ENCODE data around the gene ZNF554. TPM values are rescaled to one million over a fixed set of nuclear protein-coding genes. Genes with fewer than 3 reads are reported as not detected.

Gene ZNF554
- total RNA-seq, 2 donors from 2014 or later: 4.3 to 4.5 TPM

- Mint-ChIP-seq H3K36me3 (ENCODE audit: insufficient read depth in 2 of 2) (peaks cover 11 to 19% of the 10 kb centered on the region in 2 donors), H3K27me3 (ENCODE audit: low read depth) (no peaks in the 10 kb centered on the region), H3K9me3 (peaks cover 5 to 15% of the 10 kb centered on the region in 2 donors), H3K27ac (peak within 1 kb of the TSS; percentile 86), H3K4me3 (peak within 1 kb of the TSS; percentile 94 to 97), H3K4me1 (ENCODE audit: low read depth) (peaks cover 13% of the 10 kb centered on the region)
- DNase-seq (peak; percentile 97 to 98), ATAC-seq (replicated peaks in 1 of 2) (peak; percentile 99)
Measured at GRCh38 chr19:2840794-2841791, 21.4 kb downstream of the ZNF554 start, which contains the start of gene ZNF555. ZNF555 (plus strand) TSS chr19:2841475; CDS start chr19:2841573, 98 bp downstream.

- peak; percentile 27 to 34 for DNase-seq
Measured at GRCh38 chr19:2841855-2842574, 22.3 kb downstream of the ZNF554 start.

GRCh38 chr19:2845107-2845506 is 25.4 kb downstream of the ZNF554 start:
- Mint-ChIP-seq H3K4me3 (no peak overlapping the region), H3K27ac (no peak overlapping the region), H3K4me1 (ENCODE audit: low read depth) (peaks cover 21% of the 10 kb centered on the region), H3K9me3 (peaks cover 5 to 6% of the 10 kb centered on the region in 2 donors), H3K27me3 (ENCODE audit: low read depth) (no peaks in the 10 kb centered on the region), H3K36me3 (ENCODE audit: insufficient read depth in 2 of 2) (peaks cover 4 to 7% of the 10 kb centered on the region in 2 donors)
- ATAC-seq (replicated peaks in 1 of 2) (no peak), DNase-seq (no peak)

More at GRCh38 chr19:2841855-2842574, 22.3 kb downstream of the ZNF554 start:
- H3K4me3 Mint-ChIP-seq: peak overlapping the region; percentile 70 to 84
- ATAC-seq (replicated peaks in 1 of 2): peak in 1 of 2 donors; percentile 5
- peaks cover 5 to 7% of the 10 kb centered on the region in 2 donors for H3K9me3 Mint-ChIP-seq
- no peaks in the 10 kb centered on the region for H3K27me3 Mint-ChIP-seq (ENCODE audit: low read depth)
- no peak overlapping the region for H3K27ac Mint-ChIP-seq
- H3K4me1 Mint-ChIP-seq (ENCODE audit: low read depth): peaks cover 17% of the 10 kb centered on the region
- H3K36me3 Mint-ChIP-seq (ENCODE audit: insufficient read depth in 2 of 2): peaks cover 3 to 9% of the 10 kb centered on the region in 2 donors

GRCh38 chr19:2846180-2846894 is 26.7 kb downstream of the ZNF554 start:
- H3K9me3 Mint-ChIP-seq: peaks cover 6 to 13% of the 10 kb centered on the region in 2 donors
- H3K4me1 Mint-ChIP-seq (ENCODE audit: low read depth): peaks cover 26% of the 10 kb centered on the region
- DNase-seq: no peak
- H3K27ac Mint-ChIP-seq: no peak overlapping the region
- ATAC-seq (replicated peaks in 1 of 2): no peak
- peaks cover 13 to 17% of the 10 kb centered on the region in 2 donors for H3K36me3 Mint-ChIP-seq (ENCODE audit: insufficient read depth in 2 of 2)
- H3K27me3 Mint-ChIP-seq (ENCODE audit: low read depth): no peaks in the 10 kb centered on the region
- H3K4me3 Mint-ChIP-seq: no peak overlapping the region

GRCh38 chr19:2847507-2847906 is 27.8 kb downstream of the ZNF554 start:
- Mint-ChIP-seq H3K27me3 (ENCODE audit: low read depth) (no peaks in the 10 kb centered on the region), H3K4me1 (ENCODE audit: low read depth) (peaks cover 21% of the 10 kb centered on the region), H3K9me3 (peaks cover 6 to 17% of the 10 kb centered on the region in 2 donors), H3K27ac (no peak overlapping the region), H3K36me3 (ENCODE audit: insufficient read depth in 2 of 2) (peaks cover 21 to 27% of the 10 kb centered on the region in 2 donors), H3K4me3 (no peak overlapping the region)
- DNase-seq (no peak), ATAC-seq (replicated peaks in 1 of 2) (no peak)

- peaks cover 6 to 23% of the 10 kb centered on the region in 2 donors for H3K9me3 Mint-ChIP-seq
- H3K27me3 Mint-ChIP-seq (ENCODE audit: low read depth): no peaks in the 10 kb centered on the region
- peaks cover 30 to 37% of the 10 kb centered on the region in 2 donors for H3K36me3 Mint-ChIP-seq (ENCODE audit: insufficient read depth in 2 of 2)
- H3K4me3 Mint-ChIP-seq: no peak overlapping the region
- ATAC-seq (replicated peaks in 1 of 2) (no peak), DNase-seq (no peak)
- H3K27ac Mint-ChIP-seq: no peak overlapping the region
- H3K4me1 Mint-ChIP-seq (ENCODE audit: low read depth): peaks cover 13% of the 10 kb centered on the region
Measured at GRCh38 chr19:2848616-2849015, 28.9 kb downstream of the ZNF554 start.

GRCh38 chr19:2850256-2850925 is 30.7 kb downstream of the ZNF554 start:
- ATAC-seq (replicated peaks in 1 of 2) (no peak), DNase-seq (no peak)
- Mint-ChIP-seq H3K27me3 (ENCODE audit: low read depth) (no peaks in the 10 kb centered on the region), H3K9me3 (peaks cover 13 to 28% of the 10 kb centered on the region in 2 donors), H3K4me1 (ENCODE audit: low read depth) (peaks cover 13% of the 10 kb centered on the region), H3K27ac (peak overlapping the region; percentile 67), H3K36me3 (ENCODE audit: insufficient read depth in 2 of 2) (peaks cover 40 to 48% of the 10 kb centered on the region in 2 donors), H3K4me3 (peak overlapping the region; percentile 47 to 73)

- Mint-ChIP-seq H3K27ac (no peak overlapping the region), H3K4me3 (no peak overlapping the region), H3K27me3 (ENCODE audit: low read depth) (no peaks in the 10 kb centered on the region), H3K9me3 (peaks cover 15 to 29% of the 10 kb centered on the region in 2 donors), H3K4me1 (ENCODE audit: low read depth) (peaks cover 21% of the 10 kb centered on the region), H3K36me3 (ENCODE audit: insufficient read depth in 2 of 2) (peaks cover 41 to 57% of the 10 kb centered on the region in 2 donors)
- ATAC-seq (replicated peaks in 1 of 2) (no peak), DNase-seq (no peak)
Measured at GRCh38 chr19:2852598-2852997, 32.9 kb downstream of the ZNF554 start.

- ATAC-seq (replicated peaks in 1 of 2): no peak
- Mint-ChIP-seq H3K4me1 (ENCODE audit: low read depth) (peaks cover 21% of the 10 kb centered on the region), H3K36me3 (ENCODE audit: insufficient read depth in 2 of 2) (peaks cover 43 to 57% of the 10 kb centered on the region in 2 donors), H3K27ac (no peak overlapping the region), H3K27me3 (ENCODE audit: low read depth) (no peaks in the 10 kb centered on the region), H3K4me3 (no peak overlapping the region), H3K9me3 (peaks cover 15 to 32% of the 10 kb centered on the region in 2 donors)
- DNase-seq: no peak
Measured at GRCh38 chr19:2853015-2853606, 33.4 kb downstream of the ZNF554 start.

GRCh38 chr19:2854849-2855248 is 35.2 kb downstream of the ZNF554 start:
- Mint-ChIP-seq H3K4me3 (no peak overlapping the region), H3K27me3 (ENCODE audit: low read depth) (no peaks in the 10 kb centered on the region), H3K9me3 (peaks cover 17 to 34% of the 10 kb centered on the region in 2 donors), H3K4me1 (ENCODE audit: low read depth) (peaks cover 20% of the 10 kb centered on the region), H3K27ac (no peak overlapping the region), H3K36me3 (ENCODE audit: insufficient read depth in 2 of 2) (peaks cover 45 to 57% of the 10 kb centered on the region in 2 donors)
- DNase-seq (no peak), ATAC-seq (replicated peaks in 1 of 2) (no peak)

- Mint-ChIP-seq H3K4me1 (ENCODE audit: low read depth) (peaks cover 12% of the 10 kb centered on the region), H3K27me3 (ENCODE audit: low read depth) (no peaks in the 10 kb centered on the region), H3K27ac (no peak overlapping the region), H3K4me3 (peak overlapping the region; percentile 10 to 13), H3K9me3 (peaks cover 14 to 25% of the 10 kb centered on the region in 2 donors), H3K36me3 (ENCODE audit: insufficient read depth in 2 of 2) (peaks cover 33 to 43% of the 10 kb centered on the region in 2 donors)
- ATAC-seq (replicated peaks in 1 of 2) (no peak), DNase-seq (no peak)
Measured at GRCh38 chr19:2856457-2857050, 36.9 kb downstream of the ZNF554 start.
